Hepatocyte (in vitro differentiated cells): ENCODE results near the gene EEF1AKMT2. TPM values are rescaled to one million over a fixed set of nuclear protein-coding genes. Genes with fewer than 3 reads are reported as not detected.

Experiments used
- DNase-seq: peaks from one replicate; pipeline ENCODE4 v3.0.0-alpha.2; 2016; ENCODE audit warnings: low spot score
- H2AFZ ChIP-seq: fragments of 200-600 bp; sonication (generic); 2 replicates; pipeline ENCODE4 v1.6.0; 2016; ENCODE audit warnings: antibody characterized with exemption, mild to moderate bottlenecking
- H3K27ac ChIP-seq: fragments of 200-600 bp; sonication (generic); 2 replicates; pipeline ENCODE4 v1.5.1; 2016; ENCODE audit warnings: mild to moderate bottlenecking
- H3K27me3 ChIP-seq: fragments of 200-600 bp; sonication (generic); 2 replicates; pipeline ENCODE4 v1.6.1; 2016
- H3K36me3 ChIP-seq: fragments of 200-600 bp; sonication (generic); replicated peaks from 2 replicates; pipeline ENCODE4 v1.5.1; 2016; ENCODE audit warnings: low read depth; ENCODE audit not compliant: insufficient read depth
- H3K4me1 ChIP-seq: fragments of 200-600 bp; sonication (generic); 2 replicates; pipeline ENCODE4 v1.5.1; 2016; ENCODE audit warnings: mild to moderate bottlenecking, moderate library complexity; ENCODE audit not compliant: insufficient read depth
- H3K4me2 ChIP-seq: fragments of 200-600 bp; sonication (generic); 2 replicates; pipeline ENCODE4 v1.6.0; 2016
- H3K4me3 ChIP-seq: fragments of 200-600 bp; sonication (generic); 2 replicates; pipeline ENCODE4 v1.5.1; 2016; ENCODE audit warnings: mild to moderate bottlenecking
- H3K79me2 ChIP-seq: fragments of 200-600 bp; sonication (generic); 2 replicates; pipeline ENCODE4 v1.6.0; 2017; ENCODE audit warnings: mild to moderate bottlenecking
- H3K9me2 ChIP-seq: fragments of 200-600 bp; sonication (generic); replicated peaks from 2 replicates; pipeline ENCODE4 v1.6.0; 2017; ENCODE audit warnings: mild to moderate bottlenecking; ENCODE audit not compliant: insufficient read depth
- H3K9me3 ChIP-seq: fragments of 200-600 bp; sonication (generic); 2 replicates; pipeline ENCODE4 v1.5.1; 2016; ENCODE audit warnings: low read depth, mild to moderate bottlenecking
- H4K20me1 ChIP-seq: fragments of 200-600 bp; sonication (generic); 2 replicates; pipeline ENCODE4 v1.6.0; 2016; ENCODE audit warnings: mild to moderate bottlenecking; ENCODE audit not compliant: insufficient read depth, poor library complexity, severe bottlenecking
- CTCF ChIP-seq: fragments of 200-600 bp; sonication (generic); IDR thresholded peaks from 2 replicates; pipeline ENCODE4 v1.5.1; 2016; ENCODE audit warnings: antibody characterized with exemption, mild to moderate bottlenecking; ENCODE audit not compliant: poor library complexity
- EZH2 ChIP-seq: fragments of 200-600 bp; sonication (generic); IDR thresholded peaks from 2 replicates; pipeline ENCODE4 v1.6.1; 2016; ENCODE audit warnings: antibody characterized with exemption, mild to moderate bottlenecking, borderline replicate concordance
- EZH2phosphoT487 ChIP-seq: fragments of 200-600 bp; sonication (generic); IDR thresholded peaks from one replicate; pipeline ENCODE4 v1.6.1; 2018; ENCODE audit warnings: antibody characterized with exemption, mild to moderate bottlenecking, low read depth, moderate library complexity; ENCODE audit not compliant: unreplicated experiment, severe bottlenecking
- WGBS: methylation state at CpG from one replicate; pipeline ENCODE4 v1.1.6; 2016; ENCODE audit warnings: low lambda C conversion rate; ENCODE audit errors: missing lambda C conversion rate; 5-methylcytosine and 5-hydroxymethylcytosine counted together
- polyA plus RNA-seq: library from polyadenylated mRNA; unstranded; fragments of >200 nt; fragmentation: Nextera tagmentation; extraction: Ambion mirVana; gene quantifications from 2 replicates; pipeline ENCODE4 v1.2.1, GENCODE V29; 2016
- total RNA-seq: library from RNA; depleted of rRNA; stranded (reverse); fragments of >200 nt; gene quantifications from 2 replicates; pipeline ENCODE4 v1.2.3, GENCODE V29; 2014

EEF1AKMT2 gene
- total and polyA plus RNA-seq, 2 experiments from 2014 or later: 9.8 to 10.5 TPM

- no peak for DNase-seq
- TF ChIP-seq CTCF: no peak
- TF ChIP-seq EZH2phosphoT487: no peak
- TF ChIP-seq EZH2: no peak
- no peaks in the 10 kb centered on the region for H3K9me2 ChIP-seq
- peaks cover 87% of the 10 kb centered on the region for H3K79me2 ChIP-seq
- H3K9me3 ChIP-seq: no peaks in the 10 kb centered on the region
- 82% methylated on average over 8 of the region's 8 CpGs for WGBS
- H3K4me1 ChIP-seq: peaks cover 38% of the 10 kb centered on the region
- no peak overlapping the region for H3K4me3 ChIP-seq
- H2AFZ ChIP-seq: no peak overlapping the region
- peak overlapping the region; percentile 55 for H3K27ac ChIP-seq
- H4K20me1 ChIP-seq: peaks cover 16% of the 10 kb centered on the region
- no peaks in the 10 kb centered on the region for H3K36me3 ChIP-seq
- no peaks in the 10 kb centered on the region for H3K27me3 ChIP-seq
- H3K4me2 ChIP-seq: no peak overlapping the region
Measured at GRCh38 chr10:124728830-124729661, 62.6 kb downstream of the EEF1AKMT2 start.

- Histone ChIP-seq H3K4me1 (peaks cover 38% of the 10 kb centered on the region), H3K4me2 (no peak overlapping the region), H3K79me2 (peaks cover 87% of the 10 kb centered on the region), H3K4me3 (no peak overlapping the region), H2AFZ (no peak overlapping the region), H4K20me1 (peaks cover 12% of the 10 kb centered on the region), H3K27ac (peak overlapping the region; percentile 55), H3K36me3 (no peaks in the 10 kb centered on the region), H3K9me2 (no peaks in the 10 kb centered on the region), H3K9me3 (no peaks in the 10 kb centered on the region), H3K27me3 (no peaks in the 10 kb centered on the region)
- 78% methylated on average over 14 of the region's 14 CpGs for WGBS
- TF ChIP-seq EZH2phosphoT487: no peak
- TF ChIP-seq EZH2: no peak
- DNase-seq: no peak
Measured at GRCh38 chr10:124728071-124728829, 63.4 kb downstream of the EEF1AKMT2 start.

- H3K79me2 ChIP-seq: peaks cover 86% of the 10 kb centered on the region
- no peak overlapping the region for H3K4me3 ChIP-seq
- TF ChIP-seq CTCF (no peak), EZH2 (no peak), EZH2phosphoT487 (no peak)
- 47% methylated on average over 6 of the region's 6 CpGs for WGBS
- H3K9me3 ChIP-seq: no peaks in the 10 kb centered on the region
- peaks cover 5% of the 10 kb centered on the region for H4K20me1 ChIP-seq
- H2AFZ ChIP-seq: no peak overlapping the region
- H3K4me2 ChIP-seq: no peak overlapping the region
- peaks cover 36% of the 10 kb centered on the region for H3K4me1 ChIP-seq
- H3K36me3 ChIP-seq: no peaks in the 10 kb centered on the region
- no peaks in the 10 kb centered on the region for H3K27me3 ChIP-seq
- H3K27ac ChIP-seq: peak overlapping the region; percentile 61
- DNase-seq: peak; percentile 51
- no peaks in the 10 kb centered on the region for H3K9me2 ChIP-seq
Measured at GRCh38 chr10:124727361-124727960, 64.2 kb downstream of the EEF1AKMT2 start.

GRCh38 chr10:124725791-124726190 lies 65.9 kb downstream of the EEF1AKMT2 start:
- no peaks in the 10 kb centered on the region for H3K9me2 ChIP-seq
- H3K9me3 ChIP-seq: no peaks in the 10 kb centered on the region
- no peaks in the 10 kb centered on the region for H3K36me3 ChIP-seq
- peaks cover 86% of the 10 kb centered on the region for H3K79me2 ChIP-seq
- no peak overlapping the region for H3K4me3 ChIP-seq
- H3K27me3 ChIP-seq: no peaks in the 10 kb centered on the region
- no peak overlapping the region for H2AFZ ChIP-seq
- H3K4me1 ChIP-seq: peaks cover 37% of the 10 kb centered on the region
- H4K20me1 ChIP-seq: peaks cover 4% of the 10 kb centered on the region
- DNase-seq: no peak
- H3K4me2 ChIP-seq: no peak overlapping the region
- H3K27ac ChIP-seq: no peak overlapping the region
- 92% methylated on average over 7 of the region's 7 CpGs for WGBS
- no peak for TF ChIP-seq EZH2
- no peak for TF ChIP-seq EZH2phosphoT487
- TF ChIP-seq CTCF: no peak
